GM12864 (cell line): ENCODE measurements around the gene NME3.

Source experiments
- DNase-seq: peaks from one replicate; pipeline ENCODE4 v3.0.0-alpha.2; 2011; ENCODE audit warnings: low read depth
- H3K4me3 ChIP-seq: 2 replicates; pipeline ENCODE4 v1.5.1; 2011; ENCODE audit warnings: mild to moderate bottlenecking, low read depth, low read length, control low read depth
- CTCF ChIP-seq: IDR thresholded peaks from 2 replicates; pipeline ENCODE4 v1.5.1; 2011; ENCODE audit warnings: low read depth, mild to moderate bottlenecking, moderate library complexity, low read length, control low read depth, inconsistent platforms; ENCODE audit errors: missing control alignments

The NME3 gene

GRCh38 chr16:1745900-1746692, 25.2 kb downstream of the NME3 start:
- no peak overlapping the region for H3K4me3 ChIP-seq
- DNase-seq = no peak
- no peak for TF ChIP-seq CTCF

- no peak for TF ChIP-seq CTCF
- no peak for DNase-seq
- H3K4me3 ChIP-seq = no peak overlapping the region
Measured at GRCh38 chr16:1745181-1745899, 26.0 kb downstream of the NME3 start.

GRCh38 chr16:1744338-1744840, 27.0 kb downstream of the NME3 start:
- H3K4me3 ChIP-seq = no peak overlapping the region
- TF ChIP-seq CTCF = no peak
- DNase-seq = no peak

GRCh38 chr16:1743376-1744337, 27.7 kb downstream of the NME3 start:
- DNase-seq = no peak
- H3K4me3 ChIP-seq = no peak overlapping the region
- TF ChIP-seq CTCF = no peak

- no peak for DNase-seq
- no peak for TF ChIP-seq CTCF
Measured at GRCh38 chr16:1741553-1742165, 29.7 kb downstream of the NME3 start.

GRCh38 chr16:1740781-1741490, 30.4 kb downstream of the NME3 start:
- no peak for TF ChIP-seq CTCF

More at GRCh38 chr16:1741553-1742165, 29.7 kb downstream of the NME3 start:
- H3K4me3 ChIP-seq = no peak overlapping the region

More at GRCh38 chr16:1740781-1741490, 30.4 kb downstream of the NME3 start:
- no peak overlapping the region for H3K4me3 ChIP-seq
- DNase-seq = no peak
